Measurements from ENCODE around the gene POLD2. TPM values are rescaled to one million over a fixed set of nuclear protein-coding genes. Genes with fewer than 3 reads are reported as not detected.

POLD2 gene
- total and polyA plus RNA-seq, 2 donors (not counting 3 experiments of a cell fraction or from before 2014, with no cell fraction given), result 96.5 to 122 TPM

DNA sequence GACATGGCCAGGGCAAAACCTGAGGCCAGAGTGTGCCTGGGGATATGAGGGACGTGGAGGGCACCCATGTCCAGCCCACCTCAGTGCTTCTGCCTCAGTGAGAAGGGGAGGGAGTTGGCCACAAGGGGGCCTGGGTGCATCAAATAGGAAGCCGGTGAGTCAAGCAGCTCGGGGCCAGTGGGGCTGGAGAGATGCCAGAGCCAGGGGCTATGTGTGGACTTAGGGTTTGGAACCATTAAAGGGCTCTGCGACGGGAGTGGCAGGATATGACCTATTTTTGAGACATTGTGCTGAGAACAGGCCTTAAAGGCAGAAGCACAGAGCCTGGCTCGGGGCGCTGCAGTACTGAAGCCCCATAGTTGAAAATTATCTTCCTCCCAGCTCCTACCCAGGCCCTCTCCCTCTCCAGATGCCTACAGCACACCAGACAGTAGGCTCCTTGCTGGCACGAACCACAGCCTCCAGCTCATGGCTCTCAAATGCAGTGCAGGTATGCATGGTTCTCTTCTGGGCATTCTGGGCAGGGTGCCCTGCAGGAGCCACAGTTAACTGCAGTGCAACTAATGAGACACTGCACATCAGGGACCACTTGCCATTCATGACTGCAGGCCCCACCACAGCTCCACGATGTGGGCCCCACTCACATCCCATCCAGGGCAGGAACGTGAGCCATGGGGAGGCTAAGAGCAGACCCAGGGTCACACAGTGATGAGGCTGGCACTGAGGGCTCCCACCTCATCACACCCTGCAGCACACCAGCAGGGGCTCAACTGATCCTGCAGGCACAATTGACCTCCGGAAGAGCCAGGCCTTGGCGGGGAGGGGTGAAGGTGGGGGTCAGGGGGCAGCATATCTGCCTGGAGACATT lies 50.8 kb downstream of the POLD2 start:
- Histone ChIP-seq H4K20me1 (replicated peaks; ENCODE audit: control insufficient read depth, extremely low read depth, insufficient read depth, low read length) (no peaks in the 10 kb centered on the region), H3K36me3 (ENCODE audit: control insufficient read depth in 2 of 2, extremely low read depth in 1 of 2, insufficient read depth in 2 of 2, low read length in 2 of 2) (peaks cover 0 to 8% of the 10 kb centered on the region in 2 experiments), H3K79me2 (ENCODE audit: control insufficient read depth, insufficient read depth, low read length) (no peaks in the 10 kb centered on the region), H2AFZ (ENCODE audit: low read depth, low read length) (no peak overlapping the region), H3K9ac (replicated peaks; ENCODE audit: extremely low read depth, insufficient read depth, low read length) (no peak overlapping the region), H3K9me3 (replicated peaks; ENCODE audit: control insufficient read depth, insufficient read depth, low read length) (no peaks in the 10 kb centered on the region), H3K27ac (ENCODE audit: insufficient read depth, low read depth, low read length) (peak overlapping the region; percentile 95), H3K9me1 (replicated peaks; ENCODE audit: control insufficient read depth, extremely low read depth, insufficient read depth, low read length) (no peaks in the 10 kb centered on the region), H3K4me3 (replicated peaks in 1 of 3; ENCODE audit: insufficient read depth in 1 of 3, low read depth in 1 of 3, low read length in 3 of 3) (no peak overlapping the region), H3K4me1 (ENCODE audit: control insufficient read depth, extremely low read depth, insufficient read depth, low read length) (peaks cover 27% of the 10 kb centered on the region), H3K4me2 (ENCODE audit: insufficient read depth, low read length) (peak overlapping the region; percentile 43), H3K27me3 (ENCODE audit: control insufficient read depth in 2 of 2, insufficient read depth in 2 of 2, low read length in 2 of 2) (no peaks in the 10 kb centered on the region)
- FAIRE-seq (peak; percentile 95), DNase-seq (ENCODE audit: low read depth, low spot score) (peak; percentile 87)
- TF ChIP-seq GATA2 (IDR thresholded peaks at IDR 0.05; ENCODE audit: insufficient read depth, insufficient read length, low read depth, low read length) (no peak), POLR2A (IDR thresholded peaks at IDR 0.05; ENCODE audit: low read depth, low read length) (peak; percentile 54), FOS (IDR thresholded peaks at IDR 0.05; ENCODE audit: borderline replicate concordance, insufficient read depth, low read length) (peak; percentile 84), EZH2 (IDR thresholded peaks at IDR 0.05; ENCODE audit: borderline replicate concordance, low read depth, low read length, severe bottlenecking) (no peak), POLR2AphosphoS5 (IDR thresholded peaks at IDR 0.05; ENCODE audit: insufficient read depth, low read depth, low read length) (peak; percentile 80)
- TF ChIP-seq, protein P1, sequence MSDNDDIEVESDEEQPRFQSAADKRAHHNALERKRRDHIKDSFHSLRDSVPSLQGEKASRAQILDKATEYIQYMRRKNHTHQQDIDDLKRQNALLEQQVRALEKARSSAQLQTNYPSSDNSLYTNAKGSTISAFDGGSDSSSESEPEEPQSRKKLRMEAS (IDR thresholded peaks at IDR 0.05; ENCODE audit: insufficient read depth, insufficient read length), result no peak
- TF ChIP-seq, protein P2, sequence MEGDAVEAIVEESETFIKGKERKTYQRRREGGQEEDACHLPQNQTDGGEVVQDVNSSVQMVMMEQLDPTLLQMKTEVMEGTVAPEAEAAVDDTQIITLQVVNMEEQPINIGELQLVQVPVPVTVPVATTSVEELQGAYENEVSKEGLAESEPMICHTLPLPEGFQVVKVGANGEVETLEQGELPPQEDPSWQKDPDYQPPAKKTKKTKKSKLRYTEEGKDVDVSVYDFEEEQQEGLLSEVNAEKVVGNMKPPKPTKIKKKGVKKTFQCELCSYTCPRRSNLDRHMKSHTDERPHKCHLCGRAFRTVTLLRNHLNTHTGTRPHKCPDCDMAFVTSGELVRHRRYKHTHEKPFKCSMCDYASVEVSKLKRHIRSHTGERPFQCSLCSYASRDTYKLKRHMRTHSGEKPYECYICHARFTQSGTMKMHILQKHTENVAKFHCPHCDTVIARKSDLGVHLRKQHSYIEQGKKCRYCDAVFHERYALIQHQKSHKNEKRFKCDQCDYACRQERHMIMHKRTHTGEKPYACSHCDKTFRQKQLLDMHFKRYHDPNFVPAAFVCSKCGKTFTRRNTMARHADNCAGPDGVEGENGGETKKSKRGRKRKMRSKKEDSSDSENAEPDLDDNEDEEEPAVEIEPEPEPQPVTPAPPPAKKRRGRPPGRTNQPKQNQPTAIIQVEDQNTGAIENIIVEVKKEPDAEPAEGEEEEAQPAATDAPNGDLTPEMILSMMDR (IDR thresholded peaks at IDR 0.05; ENCODE audit: extremely low read depth in 1 of 2, insufficient read depth in 1 of 2, low read depth in 1 of 2, low read length in 2 of 2), result peak; percentile 84 to 91
- POLR2A ChIA-PET, result no interaction called here
- intact Hi-C loops (cut with micrococcal nuclease) (loop anchor here (1.0 to 5.0 kb wide), 6 partner anchors 50 to 420 kb away; partner anchors contain the start of genes NUDCD3 and POLD2), dilution Hi-C loops (cut with MboI; ENCODE audit: extremely low pct_ligation_motif_present, low sequenced_read_pairs) (no loop called here)
- CTCF ChIA-PET, result interaction anchor here (0.6 to 2.6 kb wide), 27 partner anchors 7 to 493 kb away, joined by 3 to 60 read pairs (median 4); partner anchors contain the start of genes AEBP1, DBNL, PGAM2 and POLD2
- no TSS peak for BruUV-seq (replicated peaks)
